Renal pelvis (tissue), 4 donors: ENCODE data around the gene LPIN3. TPM values are rescaled to one million over a fixed set of nuclear protein-coding genes. Genes with fewer than 3 reads are reported as not detected.
A peak's percentile ranks its signal among the peaks of the same experiment; 100 is the strongest.

Experiments
- DNase-seq: peaks from one replicate; pipeline ENCODE4 v3.0.0-alpha.2; 2013
- polyA plus RNA-seq, 3 donors: library from polyadenylated mRNA; unstranded; fragments of 120-200 nt; gene quantifications; one replicate each; pipeline ENCODE4 v1.2.1, GENCODE V29; 2013; ENCODE audit not compliant: insufficient read length in 3 of 3

LPIN3 gene
- polyA plus RNA-seq, 3 donors = 11.0 to 20.9 (median 18.5) TPM

- DNase-seq = no peak
Observed at GRCh38 chr20:41392871-41393704, 52.5 kb downstream of the LPIN3 start.

- DNase-seq = no peak
Observed at GRCh38 chr20:41393705-41394066, 53.1 kb downstream of the LPIN3 start.

GRCh38 chr20:41394081-41394480 lies 53.5 kb downstream of the LPIN3 start:
- no peak for DNase-seq

- no peak for DNase-seq
Observed at GRCh38 chr20:41394931-41395666, 54.5 kb downstream of the LPIN3 start.

- no peak for DNase-seq
Observed at GRCh38 chr20:41395667-41396664, 55.3 kb downstream of the LPIN3 start.

GRCh38 chr20:41398408-41398807 lies 57.8 kb downstream of the LPIN3 start:
- peak; percentile 66 for DNase-seq

- DNase-seq = no peak
Observed at GRCh38 chr20:41403604-41404003, 63.0 kb downstream of the LPIN3 start.

GRCh38 chr20:41405436-41405835 lies 64.8 kb downstream of the LPIN3 start:
- DNase-seq = no peak

- DNase-seq = no peak
Observed at GRCh38 chr20:41406353-41406752, 65.7 kb downstream of the LPIN3 start.

- no peak for DNase-seq
Observed at GRCh38 chr20:41406896-41407444, 66.3 kb downstream of the LPIN3 start.

GRCh38 chr20:41407607-41408006 lies 67.0 kb downstream of the LPIN3 start:
- no peak for DNase-seq

GRCh38 chr20:41408156-41408794 lies 67.7 kb downstream of the LPIN3 start:
- no peak for DNase-seq

- DNase-seq = peak; percentile 57
Observed at GRCh38 chr20:41408986-41409385, 68.4 kb downstream of the LPIN3 start.

Other genes with a start within 250 kb of the LPIN3 start
- gene PLCG1, start 203.3 kb upstream of the LPIN3 start, polyA plus RNA-seq = 100 to 1,000 TPM; 156 to 191 (median 191) TPM
- gene ZHX3, start 23.1 kb upstream of the LPIN3 start, polyA plus RNA-seq = 10 to 100 TPM; 21.3 to 26.9 (median 25.5) TPM
- 10 to 100 TPM in 1 of 3 donors, 1 to 10 TPM in 2; 7.0 to 11.0 (median 9.6) TPM for gene EMILIN3, start 26.0 kb downstream of the LPIN3 start, polyA plus RNA-seq